Jurkat, Clone E6-1 (cell line): ENCODE data around the gene VCL.
"Not testable (repeated sequence)": the region's sequence is repeated elsewhere in the genome, so short reads cannot be mapped to it uniquely, and the experiment has no call there.

Experiments
- DNase-seq: peaks from one replicate; pipeline ENCODE4 v3.0.0-alpha.2; 2011; ENCODE audit warnings: low read depth, low spot score
- H3K4me3 ChIP-seq: 2 replicates; pipeline ENCODE4 v1.5.1; 2011; ENCODE audit warnings: mild to moderate bottlenecking, low read length, control low read depth, moderate library complexity

VCL gene

DNA sequence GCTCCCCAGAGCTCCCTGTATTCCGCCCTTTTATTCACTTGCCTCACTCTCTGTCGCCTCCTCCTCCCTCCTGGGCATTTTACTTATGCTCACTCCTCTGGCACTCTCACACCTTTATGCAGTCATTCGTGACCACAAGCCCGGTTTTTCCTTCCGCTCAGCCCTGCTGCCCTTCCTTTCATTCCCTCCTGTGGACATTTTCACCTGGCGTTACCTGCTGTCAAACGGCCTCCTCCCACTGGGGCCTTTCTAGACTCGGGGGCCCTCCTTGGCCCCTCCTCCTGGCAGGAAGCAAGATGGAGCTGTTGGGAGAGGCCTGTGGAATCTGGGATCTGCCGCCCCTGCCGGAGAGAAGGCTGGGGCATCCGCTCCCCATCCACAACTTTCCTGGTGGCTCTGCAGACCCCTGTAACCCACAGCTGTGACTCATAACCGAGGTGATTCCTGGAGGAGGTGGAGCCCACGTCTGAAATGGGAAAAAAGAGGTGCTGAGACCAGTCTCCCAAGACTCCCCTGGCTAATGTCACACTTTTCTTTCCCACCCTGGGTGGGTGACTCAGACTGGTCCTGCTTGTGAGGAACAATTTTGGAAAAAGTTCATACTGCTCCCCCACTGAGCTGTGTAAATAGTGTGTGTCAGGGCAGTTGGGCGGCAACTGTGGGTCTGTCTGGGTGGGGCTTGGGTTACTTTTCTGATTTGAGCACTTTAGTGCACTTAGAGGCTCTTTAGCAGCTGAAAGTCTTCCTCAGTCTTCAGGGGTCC is 1.2 kb downstream of the VCL start:
- no peak overlapping the region for H3K4me3 ChIP-seq
- DNase-seq: no peak

DNA sequence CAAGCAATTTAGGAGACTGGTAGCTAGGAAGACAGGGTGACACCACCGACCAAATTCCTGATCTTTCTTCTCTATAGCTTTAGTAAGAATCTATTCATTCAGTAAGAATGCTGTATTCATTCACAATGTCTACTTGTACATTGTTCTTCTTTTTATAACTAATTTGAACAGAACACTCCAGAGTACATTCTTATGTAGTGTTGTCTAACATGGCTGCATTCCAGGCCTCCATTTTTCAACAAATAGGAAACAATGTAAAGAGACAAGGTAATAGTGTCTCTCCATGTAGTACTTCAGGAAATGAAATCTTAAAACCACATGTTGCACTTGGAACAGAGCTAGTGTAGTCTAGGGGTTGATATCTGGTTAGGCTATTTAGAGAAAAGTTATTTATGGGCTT is 1.8 kb downstream of the VCL start:
- no peak overlapping the region for H3K4me3 ChIP-seq
- no peak for DNase-seq

DNA sequence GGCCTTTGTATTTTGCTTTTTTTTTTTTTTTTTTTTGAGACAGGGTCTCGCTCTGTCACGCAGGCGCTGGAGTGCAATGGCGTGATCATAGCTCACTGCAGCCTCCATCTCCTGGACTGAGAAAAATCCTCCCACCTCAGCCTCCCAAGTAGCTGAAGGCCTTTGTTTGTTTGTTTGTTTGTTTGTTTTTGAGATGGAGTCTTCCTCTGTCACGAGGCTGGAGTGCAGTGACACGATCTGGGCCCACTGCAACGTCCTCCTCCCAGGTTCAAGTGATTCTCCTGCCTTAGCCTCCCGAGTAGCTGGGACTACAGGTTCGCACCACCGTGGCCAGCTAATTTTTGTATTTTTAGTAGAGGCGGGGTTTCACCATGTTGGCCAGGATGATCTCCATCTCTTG is 2.3 kb downstream of the VCL start:
- H3K4me3 ChIP-seq, DNase-seq: not testable (repeated sequence)

DNA sequence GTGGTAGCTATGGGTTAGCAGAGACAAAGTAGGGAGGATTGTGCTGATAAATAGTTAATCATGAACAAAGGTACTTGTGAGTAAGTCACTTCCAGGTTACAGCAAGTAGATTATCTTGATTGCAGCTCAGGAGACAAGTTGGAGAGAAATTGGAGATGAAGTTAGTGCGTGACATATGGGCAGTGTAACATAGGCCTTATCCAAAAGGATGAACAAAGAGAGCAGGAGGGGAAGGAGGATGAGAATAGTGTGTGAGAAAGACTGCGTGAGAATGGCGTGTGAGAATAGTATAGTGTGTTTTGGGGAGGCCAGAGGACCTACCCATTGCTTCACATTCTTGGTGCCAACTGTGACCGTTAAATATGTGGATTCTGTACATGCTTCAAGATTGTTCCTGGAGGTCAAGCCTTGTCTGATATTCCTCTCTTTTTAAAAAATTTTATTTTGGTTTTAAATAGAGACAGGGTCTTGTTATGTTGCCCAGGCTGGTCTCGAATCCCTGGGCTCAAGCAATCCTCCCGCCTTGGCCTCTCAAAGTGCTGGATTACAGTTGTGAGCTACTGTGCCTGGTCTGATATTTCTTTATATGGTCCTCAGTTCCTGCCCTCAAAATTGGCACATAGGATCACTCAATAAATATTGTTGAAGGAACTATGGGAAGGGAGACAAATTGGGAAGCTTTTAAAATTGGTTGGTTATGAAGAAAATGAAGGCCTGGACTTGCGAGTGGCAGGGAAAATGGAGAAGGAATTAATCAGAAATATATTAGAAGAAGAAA is 3.2 kb downstream of the VCL start:
- no peak for DNase-seq
- H3K4me3 ChIP-seq: no peak overlapping the region

DNA sequence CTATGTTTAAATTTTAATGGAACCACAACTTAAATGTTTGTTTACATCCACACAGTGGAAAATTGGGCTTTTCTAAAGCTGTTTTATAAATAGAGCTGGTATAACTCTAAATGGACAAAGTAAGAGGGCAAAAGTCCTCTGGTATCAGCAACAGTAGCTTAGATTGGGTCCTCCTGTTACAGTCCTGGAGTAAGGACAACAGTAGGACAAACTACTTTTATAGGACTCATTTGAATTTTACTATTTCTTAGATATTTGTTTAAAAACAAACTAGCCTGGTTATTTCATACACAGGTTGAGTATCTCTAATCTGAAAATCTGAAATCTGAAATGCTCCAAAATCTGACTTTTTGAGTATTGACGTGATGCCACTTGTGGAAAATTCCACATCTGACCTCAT is 8.4 kb downstream of the VCL start:
- no peak overlapping the region for H3K4me3 ChIP-seq
- DNase-seq: no peak

DNA sequence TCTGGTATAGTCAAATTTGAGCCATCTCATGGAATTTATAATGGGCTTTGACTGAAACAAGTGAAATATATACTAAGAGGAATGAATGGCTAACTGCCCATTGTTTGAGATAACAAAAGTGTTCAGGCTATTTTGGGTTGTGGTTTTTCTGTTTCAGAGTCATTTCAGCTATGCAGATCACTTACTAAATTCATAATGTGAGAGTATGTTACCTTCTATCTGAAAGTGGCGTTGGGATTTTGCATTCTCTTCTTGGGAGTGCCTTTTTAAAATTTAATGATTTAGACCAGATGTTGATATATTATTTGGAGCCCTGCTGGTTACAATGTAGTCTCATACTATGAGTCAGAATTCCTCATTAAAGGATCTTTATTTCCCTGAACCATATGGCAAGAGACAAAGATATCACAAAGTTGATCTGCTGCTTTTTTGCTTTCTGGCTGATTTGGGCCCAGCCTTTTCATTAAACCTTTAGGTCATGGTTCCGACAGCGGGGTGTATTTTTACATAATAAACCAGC is 10.4 kb downstream of the VCL start:
- no peak for DNase-seq
- H3K4me3 ChIP-seq: no peak overlapping the region

DNA sequence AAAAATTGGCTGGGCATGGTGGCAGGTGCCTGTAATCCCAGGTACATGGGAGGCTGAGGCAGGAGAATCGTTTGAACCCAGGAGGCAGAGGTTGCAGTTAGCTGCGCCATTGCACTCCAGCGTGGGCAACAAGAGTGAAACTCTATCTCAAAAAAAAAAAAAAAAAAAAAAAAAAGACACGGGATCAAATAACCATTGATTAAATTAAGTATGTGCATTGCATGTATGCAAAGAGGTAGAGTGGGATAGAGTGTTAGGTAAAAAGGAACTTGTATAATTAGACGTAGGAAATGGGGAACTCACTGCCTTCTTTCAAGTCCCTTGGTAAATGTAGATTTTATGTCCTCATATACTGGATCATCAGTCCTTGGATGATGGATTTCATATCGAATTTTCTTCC is 13.1 kb downstream of the VCL start:
- no peak for DNase-seq
- H3K4me3 ChIP-seq: no peak overlapping the region

DNA sequence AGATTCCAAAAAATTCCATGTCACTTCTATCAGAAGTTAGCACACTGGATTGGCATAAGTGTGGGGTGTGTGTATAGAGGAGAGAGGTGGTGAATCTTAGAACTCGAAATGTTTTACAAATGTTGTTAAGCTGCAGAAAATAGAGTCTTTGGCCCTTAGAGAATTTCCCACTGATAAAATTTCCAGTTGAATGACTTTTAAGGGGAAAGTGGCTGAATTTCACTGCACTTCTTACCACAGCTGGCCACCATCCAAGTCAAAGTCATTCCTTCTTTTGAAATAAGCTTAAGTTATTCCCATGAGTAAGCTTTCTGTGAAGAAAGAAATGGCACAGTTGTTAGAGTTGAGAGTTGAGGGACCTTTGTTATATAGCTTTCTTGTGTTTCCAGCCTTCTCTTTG is 13.9 kb downstream of the VCL start:
- no peak for DNase-seq

DNA sequence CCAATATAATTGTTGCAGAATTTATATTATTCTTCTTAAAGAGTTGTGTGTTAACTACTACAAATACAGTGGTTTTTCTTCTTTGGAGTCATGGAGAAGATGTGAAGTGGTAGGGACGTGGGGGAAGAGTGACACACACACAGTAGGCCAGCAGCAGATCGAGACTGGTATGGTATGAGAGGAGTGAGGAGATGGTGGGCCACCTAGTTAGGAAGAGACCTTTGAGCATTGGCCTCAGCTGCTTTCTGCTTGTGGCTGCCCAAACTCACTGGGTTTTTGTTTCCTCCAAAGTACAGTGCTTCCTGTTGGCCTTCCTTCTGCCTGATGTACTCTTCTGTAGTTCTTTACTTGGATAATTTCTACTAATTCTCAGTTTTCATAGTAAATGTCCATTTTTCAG is 14.6 kb downstream of the VCL start:
- no peak overlapping the region for H3K4me3 ChIP-seq
- DNase-seq: no peak

More for the DNA sequence above, 13.9 kb downstream of the VCL start:
- H3K4me3 ChIP-seq: no peak overlapping the region

DNA sequence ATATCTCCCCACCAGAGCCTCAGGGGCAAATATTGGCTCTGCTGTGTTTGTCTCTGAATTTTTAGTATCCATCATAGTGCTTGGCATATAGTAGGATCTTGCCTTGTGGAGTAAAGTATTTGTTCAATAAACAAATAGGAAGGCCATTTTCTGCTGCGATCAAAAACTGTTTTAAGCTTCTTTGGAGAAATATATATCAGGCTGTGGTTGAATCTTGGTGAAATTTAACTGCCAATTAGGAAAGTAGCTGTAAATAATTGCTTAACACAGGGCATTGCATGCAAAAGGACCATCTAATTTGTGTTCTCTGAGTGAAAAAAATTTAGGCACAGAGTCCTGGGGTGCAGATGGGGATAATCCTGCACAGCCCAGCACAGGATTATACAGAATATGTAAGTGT is 15.1 kb downstream of the VCL start:
- DNase-seq: no peak
- no peak overlapping the region for H3K4me3 ChIP-seq

DNA sequence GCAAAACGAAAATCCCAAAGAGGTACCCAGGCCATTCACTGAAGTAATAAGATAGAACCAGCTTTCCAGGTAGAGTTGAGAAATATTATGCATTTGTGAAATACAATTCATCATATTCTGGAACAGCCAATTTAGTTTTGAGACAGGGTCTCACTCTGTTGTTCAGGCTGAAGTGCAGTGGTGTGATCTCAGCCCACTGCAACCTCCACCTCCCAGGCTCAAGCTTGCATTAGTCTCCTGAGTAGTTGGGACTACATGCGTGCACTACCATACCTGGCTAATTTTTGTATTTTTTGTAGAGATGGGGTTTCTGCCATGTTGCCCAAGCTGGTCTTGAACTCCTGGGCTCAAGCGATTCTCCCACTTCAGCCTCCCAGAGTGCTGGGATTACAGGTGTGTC is 16.7 kb downstream of the VCL start:
- not testable (repeated sequence) for H3K4me3 ChIP-seq, DNase-seq

DNA sequence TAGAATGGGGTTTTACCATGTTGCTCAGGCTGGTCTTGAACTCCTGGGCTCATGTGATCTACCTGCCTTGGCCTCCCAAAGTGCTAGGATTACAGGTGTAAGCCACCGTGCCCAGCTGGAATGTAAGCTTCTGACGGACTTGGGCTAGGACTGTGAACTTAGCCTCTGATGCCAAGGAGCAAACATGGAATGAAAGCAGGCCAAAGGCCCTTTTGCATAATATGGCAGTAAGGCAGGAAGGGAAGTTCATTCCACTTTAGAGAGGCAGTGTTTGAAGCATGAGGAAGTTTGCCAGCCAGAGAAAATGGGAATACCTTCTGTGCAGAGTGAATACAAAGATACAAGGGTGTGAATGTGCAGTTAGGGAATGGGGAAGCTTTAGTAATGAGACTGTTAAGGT is 20.3 kb downstream of the VCL start:
- no peak for DNase-seq
- no peak overlapping the region for H3K4me3 ChIP-seq

DNA sequence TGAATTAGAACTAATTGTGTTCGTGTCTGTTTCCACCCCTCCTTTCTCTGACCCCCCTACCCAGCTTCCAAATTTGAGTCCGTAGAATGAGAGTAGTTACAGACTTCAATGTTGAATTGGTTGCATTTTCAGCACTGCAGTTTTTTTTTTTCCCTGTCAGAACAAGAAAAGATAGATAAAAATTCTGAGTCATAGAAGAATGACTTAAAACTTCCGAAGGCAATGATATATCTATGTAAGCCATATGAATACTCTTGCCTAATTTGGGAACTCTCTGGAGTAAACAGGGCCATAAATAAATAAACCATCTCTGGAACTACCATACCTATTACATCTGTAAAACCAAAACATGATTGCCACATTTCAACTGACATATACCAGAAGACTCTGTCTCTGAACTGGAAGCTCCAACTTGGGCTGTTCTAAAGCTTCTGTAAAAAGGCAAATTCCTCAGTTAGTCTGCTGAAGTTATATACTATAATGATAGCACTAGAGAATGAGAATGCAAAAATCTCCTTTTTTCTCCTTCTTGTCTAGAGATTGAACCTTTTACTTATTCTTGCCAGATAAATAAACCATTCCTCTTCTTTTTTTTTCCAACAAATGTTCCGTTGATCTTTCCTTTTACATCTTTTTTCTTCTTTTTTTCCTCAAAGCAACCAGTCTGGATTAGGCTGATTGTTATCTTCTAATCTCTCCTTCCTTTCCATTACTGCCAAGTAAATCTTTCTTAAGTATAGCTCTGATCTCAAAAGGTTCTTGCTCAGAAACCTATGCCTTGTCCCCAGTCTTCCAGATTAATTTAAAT is 23.5 kb downstream of the VCL start:
- no peak overlapping the region for H3K4me3 ChIP-seq
- no peak for DNase-seq

DNA sequence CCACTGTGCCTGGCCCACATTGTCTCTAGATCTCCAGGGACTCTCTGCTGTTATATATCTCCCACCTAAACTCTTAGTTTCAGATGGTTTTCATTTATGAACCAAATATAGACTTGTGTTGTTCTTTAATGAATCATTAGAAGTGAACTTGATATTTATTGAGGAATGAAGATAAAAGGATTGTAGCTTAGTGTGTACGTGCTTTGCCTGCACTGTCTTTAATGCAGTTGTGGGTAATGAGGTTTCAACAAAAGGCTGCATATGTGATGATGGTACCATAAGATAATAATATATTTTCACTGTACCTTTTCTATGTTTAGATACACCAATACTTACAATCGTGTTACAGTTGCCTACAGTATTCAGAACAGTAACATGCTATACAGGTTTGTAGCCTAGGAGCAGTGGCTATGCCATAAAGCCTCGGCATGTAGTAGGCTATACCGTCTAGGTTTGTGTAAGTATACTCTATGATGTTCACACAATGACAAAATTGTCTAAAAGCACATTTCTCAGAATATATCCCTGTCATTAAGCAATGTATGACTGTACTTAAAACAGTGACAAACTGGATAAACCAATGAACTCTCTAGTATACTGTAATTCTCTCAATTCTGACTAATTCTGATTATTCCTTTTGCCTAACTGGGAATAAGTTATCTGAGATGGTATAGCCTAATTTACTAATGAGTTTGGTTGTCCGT is 25.2 kb downstream of the VCL start:
- no peak overlapping the region for H3K4me3 ChIP-seq
- no peak for DNase-seq

DNA sequence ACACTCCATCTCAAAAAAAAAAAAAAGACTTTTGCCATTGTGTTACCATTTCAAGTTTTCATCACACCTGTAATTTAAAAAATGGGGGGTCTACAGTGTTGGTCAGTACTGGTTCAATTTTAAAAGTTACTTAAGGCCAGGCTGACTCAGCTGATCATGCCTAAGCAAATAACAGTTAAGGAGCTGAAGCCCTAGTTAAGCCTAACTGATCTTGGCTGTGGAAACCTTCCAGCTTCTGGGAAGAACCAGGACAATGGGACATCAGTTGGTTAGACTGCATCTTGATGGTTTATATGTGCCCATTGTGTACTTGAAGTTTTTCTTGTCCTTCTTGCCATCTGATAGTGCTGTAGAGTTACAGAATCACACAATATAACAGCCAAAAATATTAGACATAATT is 26.7 kb downstream of the VCL start:
- no peak overlapping the region for H3K4me3 ChIP-seq
- DNase-seq: no peak

DNA sequence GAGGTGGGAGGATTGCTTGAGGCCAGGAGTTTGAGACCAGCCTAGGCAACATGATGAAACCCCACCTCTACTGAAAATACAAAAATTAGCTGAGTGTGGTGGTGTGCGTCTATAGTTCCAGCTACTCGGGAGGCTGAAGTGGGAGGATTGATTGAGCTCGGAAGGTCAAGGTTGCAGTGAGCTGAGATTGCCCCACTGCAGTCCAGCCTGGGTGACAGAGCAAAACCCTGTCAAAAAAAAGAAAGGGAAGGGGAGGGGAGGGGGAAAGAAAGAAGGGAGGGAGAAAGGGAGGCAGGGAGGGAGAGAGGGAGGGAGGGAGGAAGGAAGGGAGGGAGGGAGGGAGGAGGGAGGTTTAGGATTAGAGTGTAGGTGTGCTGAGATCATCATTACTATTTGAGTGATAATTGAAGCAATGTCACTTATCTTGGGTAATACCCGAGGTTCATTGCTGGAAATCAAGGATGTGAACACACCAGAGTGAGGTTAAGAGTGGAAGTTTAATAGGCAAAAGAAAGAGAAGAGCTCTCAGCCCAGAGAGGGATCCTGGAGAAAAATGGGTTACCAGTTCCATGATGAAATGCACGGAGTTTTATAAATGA is 27.6 kb downstream of the VCL start:
- DNase-seq: no peak
- H3K4me3 ChIP-seq: no peak overlapping the region

DNA sequence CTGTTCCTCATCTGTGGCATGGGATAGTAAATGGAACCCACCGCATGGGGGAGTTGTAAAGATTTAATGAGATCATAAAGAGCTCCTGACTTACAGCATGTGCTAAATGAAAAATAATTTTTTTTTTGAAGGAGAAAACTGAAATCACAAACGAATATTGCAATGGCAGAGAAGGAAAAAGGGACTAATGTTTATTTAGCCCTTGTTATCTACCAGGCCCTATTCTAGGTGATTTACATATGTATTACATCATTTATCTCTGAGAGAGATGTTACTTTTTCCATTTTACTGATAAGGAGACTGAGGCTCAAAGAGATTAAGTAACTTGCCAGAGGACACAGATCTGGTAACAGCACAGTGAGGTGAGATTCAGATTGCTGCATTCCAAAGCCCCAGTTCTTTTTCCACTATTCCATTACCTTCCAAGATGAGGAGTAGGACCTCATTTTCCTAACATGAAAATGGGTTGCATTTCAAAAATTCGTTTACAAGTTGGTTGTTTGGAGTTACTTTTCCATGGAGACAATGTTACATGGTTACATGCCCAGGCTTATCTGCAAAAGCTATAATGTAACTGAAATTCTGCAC is 28.6 kb downstream of the VCL start:
- no peak overlapping the region for H3K4me3 ChIP-seq
- DNase-seq: no peak

DNA sequence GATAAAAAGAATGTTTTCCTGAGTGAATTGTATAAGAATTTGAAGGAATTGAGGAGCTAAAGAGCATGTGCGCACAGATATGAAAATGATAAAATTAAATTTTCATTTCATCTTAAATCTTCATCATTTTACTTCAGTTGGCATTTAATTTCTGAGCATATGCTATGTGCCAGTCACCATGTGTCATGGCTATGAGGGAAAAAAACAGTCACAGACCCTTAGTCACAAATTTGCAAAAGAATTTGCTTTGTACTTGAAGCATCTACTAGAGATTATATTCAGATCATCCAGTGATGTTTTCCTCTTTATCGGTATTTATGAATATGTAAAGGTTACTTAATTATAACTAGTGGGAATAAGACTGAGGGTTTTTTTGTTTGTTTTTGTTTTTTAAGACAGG is 29.8 kb downstream of the VCL start:
- DNase-seq: no peak
- no peak overlapping the region for H3K4me3 ChIP-seq

DNA sequence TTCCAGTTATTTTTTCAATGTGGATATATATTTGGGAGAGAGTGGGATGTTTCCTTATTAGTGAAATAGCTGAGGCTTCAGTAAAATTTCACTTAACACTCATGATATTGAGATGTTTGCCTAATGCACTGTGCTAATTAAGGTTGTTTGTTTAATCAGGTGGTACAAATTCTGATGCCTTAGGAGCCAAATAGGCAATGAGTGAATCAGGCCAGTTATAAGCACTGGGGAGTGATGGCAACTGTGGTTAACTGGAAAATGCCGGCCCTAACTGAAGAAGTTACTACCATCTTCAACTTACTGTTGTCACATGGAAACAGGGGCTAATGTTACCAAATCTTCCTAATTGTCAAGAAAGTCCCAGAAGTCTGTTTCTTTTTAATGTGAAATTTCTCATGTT is 32.0 kb downstream of the VCL start:
- H3K4me3 ChIP-seq: no peak overlapping the region
- no peak for DNase-seq
